Keratinocyte (primary cell): ENCODE measurements around the gene CARD11. TPM values are rescaled to one million over a fixed set of nuclear protein-coding genes. Genes with fewer than 3 reads are reported as not detected.

ENCODE experiments used
- DNase-seq: peaks from one replicate; pipeline ENCODE4 v3.0.0-alpha.2; 2011; ENCODE audit warnings: low read depth, missing footprints, low spot score
- FAIRE-seq: peaks from 2 replicates; lab custom pipeline; 2011; peaks lifted over from hg19 to GRCh38; lab: Jason Lieb, UNC
- H2AFZ ChIP-seq: 2 replicates; pipeline ENCODE4 v1.6.0; 2012; ENCODE audit warnings: low read length, control low read depth, inconsistent platforms; ENCODE audit not compliant: control insufficient read depth
- H3K27ac ChIP-seq: 2 replicates; pipeline ENCODE4 v1.5.1; 2011; ENCODE audit warnings: low read length; ENCODE audit not compliant: control insufficient read depth, insufficient read depth
- H3K27me3 ChIP-seq: 3 replicates; pipeline ENCODE4 v1.6.0; 2011; ENCODE audit warnings: low read length; ENCODE audit not compliant: control insufficient read depth, insufficient read depth; ENCODE audit errors: extremely low read depth
- H3K36me3 ChIP-seq, 2 experiments: 2 replicates in 1 of 2; 3 replicates in 1 of 2; pipeline ENCODE4 v1.5.1; 2011; ENCODE audit warnings: low read length in 2 of 2, mild to moderate bottlenecking in 1 of 2; ENCODE audit not compliant: control insufficient read depth in 2 of 2, insufficient read depth in 2 of 2; ENCODE audit errors: extremely low read depth in 1 of 2
- H3K4me1 ChIP-seq: 3 replicates; pipeline ENCODE4 v1.5.1; 2011; ENCODE audit warnings: low read length; ENCODE audit not compliant: control insufficient read depth, insufficient read depth; ENCODE audit errors: extremely low read depth
- H3K4me2 ChIP-seq: 3 replicates; pipeline ENCODE4 v1.6.0; 2011; ENCODE audit warnings: low read depth, low read length; ENCODE audit not compliant: control insufficient read depth, insufficient read depth; ENCODE audit errors: extremely low read depth
- H3K4me3 ChIP-seq, 3 experiments: fragments of 200-600 bp in 1 of 3; sonication (generic) in 1 of 3; 2 replicates in 2 of 3; 3 replicates in 1 of 3; pipeline ENCODE4 v1.5.1; 2011 to 2016; ENCODE audit warnings: low read length in 3 of 3, mild to moderate bottlenecking in 3 of 3, control low read depth in 2 of 3, inconsistent platforms in 1 of 3, low read depth in 1 of 3, mixed read lengths in 1 of 3, mixed run types in 1 of 3, moderate library complexity in 1 of 3; ENCODE audit not compliant: control insufficient read depth in 2 of 3, insufficient read depth in 2 of 3; ENCODE audit errors: extremely low read depth in 1 of 3
- H3K79me2 ChIP-seq: 2 replicates; pipeline ENCODE4 v1.6.0; 2012; ENCODE audit warnings: low read length; ENCODE audit not compliant: control insufficient read depth, insufficient read depth
- H3K9ac ChIP-seq: 3 replicates; pipeline ENCODE4 v1.6.0; 2011; ENCODE audit warnings: low read length; ENCODE audit not compliant: control insufficient read depth, insufficient read depth; ENCODE audit errors: extremely low read depth
- H3K9me1 ChIP-seq: 3 replicates; pipeline ENCODE4 v1.6.0; 2011; ENCODE audit warnings: low read length; ENCODE audit not compliant: control insufficient read depth, insufficient read depth; ENCODE audit errors: extremely low read depth
- H3K9me3 ChIP-seq: 2 replicates; pipeline ENCODE4 v1.5.1; 2012; ENCODE audit warnings: low read depth, low read length; ENCODE audit not compliant: control insufficient read depth
- H4K20me1 ChIP-seq: 3 replicates; pipeline ENCODE4 v1.6.0; 2011; ENCODE audit warnings: low read length; ENCODE audit not compliant: control insufficient read depth, insufficient read depth; ENCODE audit errors: extremely low read depth
- EZH2 ChIP-seq: IDR thresholded peaks from one replicate; pipeline ENCODE4 v1.6.1; 2012; ENCODE audit warnings: inconsistent platforms, mild to moderate bottlenecking, low read length, moderate library complexity
- dilution Hi-C: fragments of 300-500 bp; cut with MboI; formaldehyde crosslinking; loops from one replicate; pipeline ENCODE4 v1.7.0; 2020; ENCODE audit warnings: low sequenced_read_pairs; ENCODE audit not compliant: extremely low pct_ligation_motif_present
- polyA plus RNA-seq, 5 experiments: library from polyadenylated mRNA; depleted of rRNA in 3 of 5; stranded (reverse) in 3 of 5; stranded (forward) in 1 of 5; unstranded in 1 of 5; fragments of >200 nt; gene quantifications; 1 replicate in 1 of 5; 2 replicates in 3 of 5; 3 replicates in 1 of 5; pipeline versions ENCODE4 v1.2.1 to v1.2.3, GENCODE V29; 2011 to 2012; ENCODE audit warnings: missing spikeins in 2 of 5, low read depth in 1 of 5, low replicate concordance in 1 of 5
- TF ChIP-seq, protein P1 (sequence below), 3 experiments: IDR thresholded peaks in 1 of 3; conservative IDR thresholded peaks in 1 of 3; optimal IDR thresholded peaks in 1 of 3; 2 replicates in 2 of 3; 3 replicates in 1 of 3; pipeline versions ENCODE3 to v1.5.1; 2011; ENCODE audit warnings: low read length in 3 of 3, mild to moderate bottlenecking in 3 of 3, moderate library complexity in 2 of 3, control low read depth in 1 of 3, inconsistent platforms in 1 of 3; ENCODE audit not compliant: insufficient read depth in 2 of 3; ENCODE audit errors: extremely low read depth in 1 of 3

CARD11 gene
- polyA plus RNA-seq, 1 donor (not counting 4 experiments of a cell fraction or from before 2014, with no cell fraction given): 4.3 TPM

GRCh38 chr7:3005257-3005656 lies 38.4 kb downstream of the CARD11 start:
- Histone ChIP-seq H2AFZ (no peak overlapping the region), H3K4me3 (no peak overlapping the region), H3K9me1 (no peaks in the 10 kb centered on the region), H3K4me1 (no peaks in the 10 kb centered on the region), H3K79me2 (no peaks in the 10 kb centered on the region), H3K36me3 (no peaks in the 10 kb centered on the region), H3K27me3 (no peaks in the 10 kb centered on the region), H3K27ac (no peak overlapping the region), H3K9ac (no peak overlapping the region), H3K4me2 (no peak overlapping the region), H3K9me3 (no peaks in the 10 kb centered on the region), H4K20me1 (no peaks in the 10 kb centered on the region)
- dilution Hi-C loops: no loop called here
- FAIRE-seq (no peak), DNase-seq (no peak)
- TF ChIP-seq, protein P1, sequence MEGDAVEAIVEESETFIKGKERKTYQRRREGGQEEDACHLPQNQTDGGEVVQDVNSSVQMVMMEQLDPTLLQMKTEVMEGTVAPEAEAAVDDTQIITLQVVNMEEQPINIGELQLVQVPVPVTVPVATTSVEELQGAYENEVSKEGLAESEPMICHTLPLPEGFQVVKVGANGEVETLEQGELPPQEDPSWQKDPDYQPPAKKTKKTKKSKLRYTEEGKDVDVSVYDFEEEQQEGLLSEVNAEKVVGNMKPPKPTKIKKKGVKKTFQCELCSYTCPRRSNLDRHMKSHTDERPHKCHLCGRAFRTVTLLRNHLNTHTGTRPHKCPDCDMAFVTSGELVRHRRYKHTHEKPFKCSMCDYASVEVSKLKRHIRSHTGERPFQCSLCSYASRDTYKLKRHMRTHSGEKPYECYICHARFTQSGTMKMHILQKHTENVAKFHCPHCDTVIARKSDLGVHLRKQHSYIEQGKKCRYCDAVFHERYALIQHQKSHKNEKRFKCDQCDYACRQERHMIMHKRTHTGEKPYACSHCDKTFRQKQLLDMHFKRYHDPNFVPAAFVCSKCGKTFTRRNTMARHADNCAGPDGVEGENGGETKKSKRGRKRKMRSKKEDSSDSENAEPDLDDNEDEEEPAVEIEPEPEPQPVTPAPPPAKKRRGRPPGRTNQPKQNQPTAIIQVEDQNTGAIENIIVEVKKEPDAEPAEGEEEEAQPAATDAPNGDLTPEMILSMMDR (optimal IDR thresholded peaks at IDR 0.05 in 1 of 3, IDR thresholded peaks at IDR 0.05 in 1 of 3, conservative IDR thresholded peaks at IDR 0.05 in 1 of 3; ENCODE audit: extremely low read depth in 1 of 3, insufficient read depth in 2 of 3, low read length in 3 of 3): no peak
- no peak for TF ChIP-seq EZH2

- dilution Hi-C loops: no loop called here
- Histone ChIP-seq H3K9ac (no peak overlapping the region), H4K20me1 (no peaks in the 10 kb centered on the region), H3K4me3 (no peak overlapping the region), H3K4me1 (no peaks in the 10 kb centered on the region), H3K4me2 (no peak overlapping the region), H3K27ac (no peak overlapping the region), H3K27me3 (no peaks in the 10 kb centered on the region), H3K79me2 (no peaks in the 10 kb centered on the region), H2AFZ (no peak overlapping the region), H3K9me3 (no peaks in the 10 kb centered on the region), H3K9me1 (no peaks in the 10 kb centered on the region), H3K36me3 (no peaks in the 10 kb centered on the region)
- TF ChIP-seq EZH2: no peak
- TF ChIP-seq, protein P1 (optimal IDR thresholded peaks at IDR 0.05 in 1 of 3, IDR thresholded peaks at IDR 0.05 in 1 of 3, conservative IDR thresholded peaks at IDR 0.05 in 1 of 3; ENCODE audit: extremely low read depth in 1 of 3, insufficient read depth in 2 of 3, low read length in 3 of 3): no peak
- DNase-seq (no peak), FAIRE-seq (no peak)
Observed at GRCh38 chr7:3003936-3004335, 39.7 kb downstream of the CARD11 start.
